ENCODE results near the gene POLR1C. TPM values are rescaled to one million over a fixed set of nuclear protein-coding genes. Genes with fewer than 3 reads are reported as not detected.

The POLR1C gene
- total RNA-seq = 34.1 and 38.8 TPM in 2 replicates

GRCh38 chr6:43516697-43517504, at the start of gene POLR1C, which contains the start of gene YIPF3:
Gene POLR1C (plus strand): TSS chr6:43517089. CDS start chr6:43517110, 21 bp downstream.
Gene YIPF3 (minus strand): TSS chr6:43516926. CDS start chr6:43516807, 119 bp downstream.

GRCh38 chr6:43477235-43478007, 39.5 kb upstream of the POLR1C start, which contains the start of gene TJAP1:
Gene TJAP1 (plus strand): TSS chr6:43477570. CDS start chr6:43499002, 21,432 bp downstream.

GRCh38 chr6:43509984-43510826, 6.7 kb upstream of the POLR1C start, which contains the start of gene LRRC73:
Gene LRRC73 (minus strand): TSS chr6:43510346. CDS start chr6:43509785, 561 bp downstream.

Other genes starting within 250 kb of the POLR1C start
- not detected in 2 replicates for gene SLC22A7, start 218.8 kb upstream of the POLR1C start, total RNA-seq
- not detected in 2 replicates for gene CRIP3, start 208.3 kb upstream of the POLR1C start, total RNA-seq
- gene ZNF318, start 147.4 kb upstream of the POLR1C start, total RNA-seq = 4.4 and 6.1 TPM in 2 replicates
- 17.0 and 17.3 TPM in 2 replicates for gene ABCC10, start 89.5 kb upstream of the POLR1C start, total RNA-seq
- 11.9 and 21.3 TPM in 2 replicates for gene DLK2, start 61.5 kb upstream of the POLR1C start, total RNA-seq
- gene TJAP1, start 39.5 kb upstream of the POLR1C start, total RNA-seq = 13.2 and 15.1 TPM in 2 replicates
- 0.05 and 0.21 TPM in 2 replicates for gene LRRC73, start 6.7 kb upstream of the POLR1C start, total RNA-seq
- gene YIPF3, start 163 bp upstream of the POLR1C start, total RNA-seq = 75.1 and 91.6 TPM in 2 replicates
- 24.2 and 28.2 TPM in 2 replicates for gene XPO5, start 58.9 kb downstream of the POLR1C start, total RNA-seq
- gene POLH, start 59.1 kb downstream of the POLR1C start, total RNA-seq = 14.4 and 22.1 TPM in 2 replicates
- 22.1 and 28.0 TPM in 2 replicates for gene GTPBP2, start 112.2 kb downstream of the POLR1C start, total RNA-seq
- gene MAD2L1BP, start 118.8 kb downstream of the POLR1C start, total RNA-seq = 16.3 and 31.5 TPM in 2 replicates
- gene RSPH9, start 127.9 kb downstream of the POLR1C start, total RNA-seq = 0.14 and 0.23 TPM in 2 replicates
- gene MRPS18A, start 170.7 kb downstream of the POLR1C start, total RNA-seq = 68.5 and 69.6 TPM in 2 replicates